ENCODE results near the gene SIPA1L3.

- TF ChIP-seq CTCF (IDR thresholded peaks at IDR 0.05) (no peak), POLR2A (IDR thresholded peaks at IDR 0.05) (no peak)
Measured at GRCh38 chr19:37906869-37907734, at the start of gene SIPA1L3.

Data from lower leg skin (tissue), 3 donors.